Posterior vena cava (tissue), 2 donors: ENCODE data around the gene RPL27A. TPM values are rescaled to one million over a fixed set of nuclear protein-coding genes. Genes with fewer than 3 reads are reported as not detected.
"Not testable (repeated sequence)": the region's sequence is repeated elsewhere in the genome, so short reads cannot be mapped to it uniquely, and the experiment has no call there.

ENCODE experiments used
- DNase-seq: peaks from one replicate; pipeline ENCODE4 v3.0.0-alpha.2; 2020; ENCODE audit warnings: low spot score
- intact Hi-C, 2 donors: fragments of 100-400 bp; cut with DNase I; formaldehyde crosslinking; loops; one replicate each; pipeline versions ENCODE4 v1.14.1 to v1.14.2; 2022 to 2023
- long read RNA-seq, 2 donors: library from polyadenylated mRNA; unstranded; transcript quantifications; one replicate each; pipeline ENCODE4 v2.0.0, GENCODE V29; 2020 to 2021
- total RNA-seq, 2 donors: library from RNA; stranded (reverse); fragmentation: NEBNext Ultra II Directional; extraction: Animal tissue kit (Norgen Biotek cat#: 25700); gene quantifications; one replicate each; pipeline ENCODE4 v1.2.1, GENCODE V29; 2021
- donor health status: DM: yes; HTN: yes; CAD: no.
- donor health status: DM: yes; HTN: yes; CAD: no.

The RPL27A gene
- total RNA-seq, result 100 to 1,000 TPM; 610 to 698 TPM
- long read RNA-seq, donor 1, full-length matches to known transcripts, result 51 of 57 reads
- long read RNA-seq, donor 1, partial matches to known transcripts, result 1 of 57 reads
- long read RNA-seq, donor 1, other reads (novel, unspliced or antisense), result 5 of 57 reads
- long read RNA-seq, donor 2, full-length matches to known transcripts, result 93 of 97 reads
- long read RNA-seq, donor 2, partial matches to known transcripts, result 1 of 97 reads
- long read RNA-seq, donor 2, other reads (novel, unspliced or antisense), result 3 of 97 reads

GRCh38 chr11:8682303-8683114 lies at the start of gene RPL27A, which contains the start of gene TRIM66:
Gene RPL27A, plus strand, starts transcription at chr11:8682792. Its CDS starts 22 bp downstream, at chr11:8682814.
Gene TRIM66, minus strand, starts transcription at chr11:8682665. Its CDS starts 10,391 bp downstream, at chr11:8672274.
- DNase-seq, result peak; percentile 100
- intact Hi-C loops, result loop anchor here in 1 of 2 donors (5.0 kb wide), 1 partner anchor 125 kb away; no protein-coding TSS in a partner anchor

DNA sequence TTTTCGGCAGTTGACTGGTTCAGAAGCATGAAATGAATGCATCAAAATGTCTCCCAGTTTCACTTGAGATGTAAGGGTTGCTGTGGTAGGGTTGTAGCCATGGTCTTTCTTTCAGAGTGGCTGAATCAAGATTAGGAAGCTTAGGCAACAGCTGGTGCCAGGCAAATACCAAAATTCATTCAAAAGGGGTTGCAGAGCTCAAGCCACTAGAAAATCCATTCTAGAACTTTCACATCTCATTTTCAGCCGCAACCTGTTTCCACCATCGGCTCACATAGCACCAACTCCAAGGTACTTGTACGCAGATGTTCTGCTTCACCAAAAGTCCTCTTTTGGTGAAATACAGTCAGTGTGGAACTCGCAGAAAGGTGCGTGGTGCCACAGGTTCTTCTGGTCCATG lies 48.1 kb upstream of the RPL27A start:
- no peak for DNase-seq
- intact Hi-C loops, result no loop called here

- DNase-seq, result no peak
- intact Hi-C loops, result no loop called here
These were observed 46.5 kb upstream of the RPL27A start for GRCh38 chr11:8636127-8636526.

GRCh38 chr11:8638300-8638699 lies 44.3 kb upstream of the RPL27A start:
- DNase-seq, result no peak
- intact Hi-C loops, result no loop called here

GRCh38 chr11:8639655-8640054 lies 42.9 kb upstream of the RPL27A start:
- intact Hi-C loops, result no loop called here

DNA sequence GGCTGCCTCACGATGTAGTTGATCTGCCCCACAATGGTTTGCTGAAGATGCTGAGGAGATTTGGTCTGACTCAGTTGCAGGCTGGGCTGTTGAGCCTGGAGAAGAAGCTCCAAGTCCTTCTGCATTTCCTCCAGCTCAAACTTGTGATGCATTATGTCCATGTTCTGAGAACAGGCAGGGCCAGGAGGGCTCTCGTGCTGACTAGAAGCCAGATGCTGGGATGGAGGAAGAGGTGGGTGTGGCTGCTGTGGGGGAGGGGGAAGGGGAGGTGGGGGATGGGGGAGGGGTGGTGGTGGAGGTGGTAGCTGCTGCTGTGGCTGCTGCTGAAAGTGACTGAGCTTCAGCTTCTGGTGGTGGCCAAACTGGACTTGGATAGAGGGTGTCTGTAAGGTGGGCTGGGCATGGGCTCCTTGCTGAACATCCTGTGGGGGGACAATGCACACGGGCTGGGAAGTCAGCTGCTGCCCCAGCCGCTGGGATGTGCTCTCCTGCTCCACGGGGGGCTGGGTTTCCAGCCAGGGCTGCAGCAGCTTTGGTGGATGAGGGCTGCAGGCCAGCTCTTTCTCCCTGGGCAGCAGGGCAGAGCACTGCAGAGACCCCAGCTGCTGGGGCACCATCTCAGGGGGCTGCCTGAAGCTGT lies 42.2 kb upstream of the RPL27A start:
- intact Hi-C loops, result no loop called here
- no peak for DNase-seq

More at GRCh38 chr11:8639655-8640054, 42.9 kb upstream of the RPL27A start:
- DNase-seq, result no peak

DNA sequence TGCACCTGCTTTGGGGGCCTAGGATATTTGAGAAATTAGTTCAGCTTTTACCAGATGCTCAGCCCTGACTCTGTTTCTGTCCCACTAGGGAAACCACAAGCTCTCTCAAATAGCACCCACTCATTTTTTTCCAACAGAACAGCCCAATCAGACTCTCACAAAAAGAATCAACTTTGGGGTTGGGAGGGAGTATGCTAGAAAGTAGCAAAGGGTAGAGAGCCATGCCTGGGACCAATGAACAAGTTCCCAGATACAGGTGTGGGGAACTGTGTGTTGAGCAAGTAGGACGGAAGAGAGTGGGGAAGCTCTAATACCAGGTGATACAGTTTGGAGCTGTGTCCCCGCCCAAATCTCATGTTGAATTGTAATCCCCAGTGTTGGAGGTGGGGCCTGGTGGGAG lies 41.3 kb upstream of the RPL27A start:
- DNase-seq, result no peak
- intact Hi-C loops, result no loop called here

GRCh38 chr11:8642196-8642841 lies 40.3 kb upstream of the RPL27A start:
- no peak for DNase-seq
- intact Hi-C loops, result no loop called here

- DNase-seq, result no peak
- intact Hi-C loops, result no loop called here
These were observed 35.7 kb upstream of the RPL27A start for GRCh38 chr11:8646873-8647272.

- DNase-seq, result no peak
- intact Hi-C loops, result no loop called here
These were observed 33.2 kb upstream of the RPL27A start for GRCh38 chr11:8649361-8649760.

DNA sequence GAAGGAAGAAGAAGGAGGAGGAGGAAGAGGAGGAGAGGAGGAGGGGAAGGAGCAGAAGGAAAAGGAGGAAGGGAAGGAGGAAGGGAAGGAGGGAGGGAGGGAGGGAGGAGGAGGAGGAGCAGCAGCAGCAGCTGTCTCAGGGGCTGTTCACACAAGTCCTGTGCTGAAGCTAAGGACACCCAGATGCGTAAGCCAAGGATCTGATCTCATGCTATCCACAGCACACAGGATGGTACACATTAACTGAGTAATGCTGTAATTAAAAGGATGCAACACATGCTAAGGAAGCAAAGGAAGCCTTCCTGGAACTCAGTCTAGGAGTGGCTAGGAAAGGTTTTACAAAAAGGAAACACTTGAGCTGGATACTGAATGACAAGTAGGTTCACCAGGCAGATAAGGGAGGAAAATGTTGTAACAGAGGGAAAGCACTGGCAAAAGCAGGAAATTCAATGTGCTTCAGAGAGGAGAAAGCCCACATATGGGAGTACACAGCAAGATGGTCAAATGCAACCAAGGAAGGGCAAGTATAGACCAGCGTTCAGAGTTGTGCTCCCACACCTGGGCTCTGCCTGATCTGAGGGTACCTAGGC lies 32.1 kb upstream of the RPL27A start:
- intact Hi-C loops, result no loop called here
- no peak for DNase-seq

DNA sequence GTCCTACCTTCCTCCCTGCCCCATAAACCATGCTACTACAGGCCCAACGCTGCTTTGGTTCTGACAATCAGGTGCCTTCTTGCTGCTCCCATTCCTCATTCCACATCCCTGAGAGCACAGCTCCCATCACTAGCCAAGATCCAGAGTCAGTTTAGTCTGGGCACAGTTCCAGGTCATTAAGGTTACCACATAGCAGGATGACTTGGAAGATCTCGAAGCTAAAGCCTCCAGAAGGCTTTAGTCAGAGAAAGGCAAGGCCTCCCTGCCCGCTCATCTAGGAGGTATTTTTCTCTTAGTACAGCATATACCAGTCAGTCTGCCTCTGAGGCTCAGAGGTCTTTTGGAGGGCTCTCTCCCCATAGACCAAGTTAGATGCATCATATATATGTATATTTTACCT lies 30.5 kb upstream of the RPL27A start:
- no peak for DNase-seq
- intact Hi-C loops, result no loop called here

- no peak for DNase-seq
- intact Hi-C loops, result no loop called here
These were observed 28.1 kb upstream of the RPL27A start for GRCh38 chr11:8654503-8654902.

- intact Hi-C loops, result no loop called here
- no peak for DNase-seq
These were observed 26.3 kb upstream of the RPL27A start for GRCh38 chr11:8656291-8656690.

- DNase-seq, result no peak
- intact Hi-C loops, result no loop called here
These were observed 24.1 kb upstream of the RPL27A start for GRCh38 chr11:8658321-8659057.

DNA sequence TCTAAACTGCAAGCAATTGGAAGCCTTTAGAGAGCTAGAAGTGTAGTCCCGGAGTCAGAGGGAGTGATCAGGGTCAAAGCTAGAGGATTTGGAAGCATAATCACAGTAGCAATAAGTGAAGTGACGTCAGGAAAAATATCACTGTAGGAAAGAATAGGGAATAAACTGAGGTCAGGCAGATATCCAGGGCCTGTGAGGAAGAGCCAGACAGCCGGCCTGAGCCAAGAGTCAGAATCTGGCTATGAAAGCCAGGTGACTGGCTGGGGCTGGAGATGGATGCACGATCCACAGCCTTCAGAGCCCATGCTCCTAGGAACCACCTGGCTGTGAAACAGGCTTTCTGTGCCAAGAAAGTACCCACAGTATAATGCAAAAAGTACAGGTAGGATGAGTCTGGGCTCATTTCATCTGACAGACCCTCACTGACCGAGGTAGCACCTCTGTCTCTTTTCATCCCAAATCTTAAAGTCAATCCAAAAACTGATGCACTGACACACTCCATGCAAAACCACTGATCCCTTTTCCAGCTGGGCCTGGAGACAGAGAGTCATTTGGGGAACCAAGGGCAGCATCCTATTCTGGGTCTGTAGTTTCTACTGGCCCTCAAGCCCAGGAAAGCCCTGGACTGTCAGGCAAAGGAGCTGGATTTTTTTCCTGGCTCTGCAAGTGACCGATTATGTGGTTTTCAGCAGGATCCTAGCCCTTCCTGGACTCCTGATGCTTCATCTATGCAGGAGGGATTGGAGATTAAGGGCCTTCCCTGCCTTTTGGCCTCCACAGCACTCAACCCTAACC lies 21.4 kb upstream of the RPL27A start:
- DNase-seq, result no peak
- intact Hi-C loops, result no loop called here

GRCh38 chr11:8665222-8665621 lies 17.4 kb upstream of the RPL27A start:
- intact Hi-C loops, result no loop called here
- no peak for DNase-seq

DNA sequence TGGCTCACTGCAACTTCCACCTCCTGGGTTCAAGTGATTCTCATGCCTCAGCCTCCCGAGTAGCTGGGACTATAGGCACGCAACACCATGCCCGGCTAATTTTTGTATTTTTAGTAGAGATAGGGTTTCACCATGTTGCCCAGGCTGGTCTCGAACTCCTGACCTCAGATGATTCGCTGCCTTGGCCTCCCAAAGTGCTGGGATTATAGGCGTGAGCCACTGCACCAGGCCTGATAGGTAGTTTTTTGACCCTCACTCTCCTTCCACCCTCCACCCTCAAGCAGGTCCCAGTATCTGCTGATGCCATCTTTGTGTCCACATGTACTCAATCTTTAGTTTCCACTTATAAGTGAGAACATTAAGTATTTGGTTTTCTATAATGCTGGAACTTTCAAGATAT lies 12.5 kb upstream of the RPL27A start:
- DNase-seq, intact Hi-C loops: not testable (repeated sequence)
